HG03442 (cell line): ENCODE data around the gene VPS26B.
"Not testable (repeated sequence)": the region's sequence is repeated elsewhere in the genome, so short reads cannot be mapped to it uniquely, and the experiment has no call there.

ENCODE experiments used
- ATAC-seq: cut with Tn5 transposase; IDR thresholded peaks from one replicate; pipeline ENCODE4 v1.9.1; 2021; ENCODE audit warnings: mild to moderate bottlenecking, moderate library complexity; ENCODE audit not compliant: unreplicated experiment

VPS26B gene

GRCh38 chr11:134255184-134255561 lies 30.7 kb downstream of the VPS26B start:
- not testable (repeated sequence) for ATAC-seq

- no peak for ATAC-seq
Observed at GRCh38 chr11:134257101-134257500, 32.6 kb downstream of the VPS26B start.

GRCh38 chr11:134258577-134258976 lies 34.1 kb downstream of the VPS26B start:
- no peak for ATAC-seq

- no peak for ATAC-seq
Observed at GRCh38 chr11:134260503-134260902, 36.0 kb downstream of the VPS26B start.

GRCh38 chr11:134260983-134261382 lies 36.5 kb downstream of the VPS26B start:
- no peak for ATAC-seq

- ATAC-seq: no peak
Observed at GRCh38 chr11:134261626-134262488, 37.4 kb downstream of the VPS26B start.

- no peak for ATAC-seq
Observed at GRCh38 chr11:134264966-134265764, 40.7 kb downstream of the VPS26B start.

GRCh38 chr11:134266440-134266839 lies 42.0 kb downstream of the VPS26B start:
- no peak for ATAC-seq

GRCh38 chr11:134266841-134267251 lies 42.4 kb downstream of the VPS26B start:
- ATAC-seq: no peak

- ATAC-seq: no peak
Observed at GRCh38 chr11:134267461-134267860, 43.0 kb downstream of the VPS26B start.

GRCh38 chr11:134267966-134268365 lies 43.5 kb downstream of the VPS26B start:
- ATAC-seq: no peak

- ATAC-seq: no peak
Observed at GRCh38 chr11:134270250-134270714, 45.8 kb downstream of the VPS26B start.

GRCh38 chr11:134271978-134272377 lies 47.5 kb downstream of the VPS26B start:
- no peak for ATAC-seq

GRCh38 chr11:134272381-134273316 lies 48.2 kb downstream of the VPS26B start:
- no peak for ATAC-seq

GRCh38 chr11:134273317-134273712 lies 48.8 kb downstream of the VPS26B start:
- no peak for ATAC-seq

GRCh38 chr11:134275188-134275533 lies 50.7 kb downstream of the VPS26B start:
- ATAC-seq: no peak

GRCh38 chr11:134275534-134276395 lies 51.3 kb downstream of the VPS26B start, which contains the start of gene GLB1L3:
GLB1L3 (plus strand) TSS chr11:134276379; CDS start chr11:134276741, 362 bp downstream.
- peak; percentile 80 for ATAC-seq

GRCh38 chr11:134276396-134277182 lies 52.1 kb downstream of the VPS26B start:
- ATAC-seq: no peak
